Osteoblast (primary cell): ENCODE measurements around the gene PGLYRP1. TPM values are rescaled to one million over a fixed set of nuclear protein-coding genes. Genes with fewer than 3 reads are reported as not detected.

Experiments
- DNase-seq: peaks from one replicate; pipeline ENCODE4 v3.0.0; 2011; ENCODE audit warnings: low spot score, mixed read lengths; ENCODE audit not compliant: insufficient read length; ENCODE audit errors: missing footprints
- H2AFZ ChIP-seq: 2 replicates; pipeline ENCODE4 v1.6.0; 2011; ENCODE audit warnings: mild to moderate bottlenecking, low read length
- H3K27ac ChIP-seq: 2 replicates; pipeline ENCODE4 v1.5.1; 2011; ENCODE audit warnings: mild to moderate bottlenecking, low read depth, low read length, moderate library complexity
- H3K27me3 ChIP-seq: 2 replicates; pipeline ENCODE4 v1.6.0; 2012; ENCODE audit warnings: mild to moderate bottlenecking, control low read depth, inconsistent platforms, low read length, moderate library complexity; ENCODE audit not compliant: insufficient read depth
- H3K36me3 ChIP-seq: 2 replicates; pipeline ENCODE4 v1.5.1; 2011; ENCODE audit warnings: mild to moderate bottlenecking, low read length, control low read depth, moderate library complexity; ENCODE audit not compliant: insufficient read depth
- H3K4me1 ChIP-seq: 2 replicates; pipeline ENCODE4 v1.5.1; 2011; ENCODE audit warnings: mild to moderate bottlenecking, low read length, control low read depth, moderate library complexity; ENCODE audit not compliant: insufficient read depth
- H3K4me2 ChIP-seq: 2 replicates; pipeline ENCODE4 v1.6.0; 2011; ENCODE audit warnings: mild to moderate bottlenecking, low read length; ENCODE audit not compliant: insufficient read depth
- H3K4me3 ChIP-seq: fragments of 200-600 bp; sonication (generic); 3 replicates; pipeline ENCODE4 v1.5.1; 2012; ENCODE audit warnings: mild to moderate bottlenecking, low read length, inconsistent platforms; ENCODE audit not compliant: insufficient read depth
- H3K79me2 ChIP-seq: 2 replicates; pipeline ENCODE4 v1.6.0; 2012; ENCODE audit warnings: mild to moderate bottlenecking, low read length, control low read depth, inconsistent platforms; ENCODE audit not compliant: insufficient read depth
- H3K9me3 ChIP-seq: 2 replicates; pipeline ENCODE4 v1.5.1; 2011; ENCODE audit warnings: low read depth, low read length, control low read depth
- H4K20me1 ChIP-seq: 2 replicates; pipeline ENCODE4 v1.6.0; 2012; ENCODE audit warnings: mild to moderate bottlenecking, low read length, control low read depth; ENCODE audit not compliant: insufficient read depth
- CTCF ChIP-seq: IDR thresholded peaks from 2 replicates; pipeline ENCODE4 v1.5.1; 2011; ENCODE audit warnings: mild to moderate bottlenecking, low read depth, low read length, moderate library complexity; ENCODE audit errors: extremely low read depth
- total RNA-seq: library from RNA; depleted of rRNA; stranded (reverse); fragments of >200 nt; gene quantifications from 2 replicates; pipeline ENCODE4 v1.2.3, GENCODE V29; 2012

PGLYRP1 gene
- total RNA-seq, 1 donor = not detected

GRCh38 chr19:46020819-46021125, 2.1 kb downstream of the PGLYRP1 start:
- no peaks in the 10 kb centered on the region for H3K79me2 ChIP-seq
- no peak overlapping the region for H3K27ac ChIP-seq
- no peak overlapping the region for H2AFZ ChIP-seq
- H3K36me3 ChIP-seq = no peaks in the 10 kb centered on the region
- H3K4me2 ChIP-seq = no peak overlapping the region
- peaks cover 34% of the 10 kb centered on the region for H3K27me3 ChIP-seq
- no peak overlapping the region for H3K4me3 ChIP-seq
- peaks cover 6% of the 10 kb centered on the region for H3K4me1 ChIP-seq
- DNase-seq = no peak
- no peaks in the 10 kb centered on the region for H3K9me3 ChIP-seq
- no peak for TF ChIP-seq CTCF
- H4K20me1 ChIP-seq = peaks cover 20% of the 10 kb centered on the region

GRCh38 chr19:46019270-46019669, 3.6 kb downstream of the PGLYRP1 start:
- Histone ChIP-seq H3K27ac (no peak overlapping the region), H3K79me2 (no peaks in the 10 kb centered on the region), H3K4me1 (peaks cover 6% of the 10 kb centered on the region), H3K4me3 (no peak overlapping the region), H3K9me3 (no peaks in the 10 kb centered on the region), H3K27me3 (peaks cover 43% of the 10 kb centered on the region), H4K20me1 (peaks cover 28% of the 10 kb centered on the region), H3K36me3 (no peaks in the 10 kb centered on the region), H2AFZ (no peak overlapping the region), H3K4me2 (no peak overlapping the region)
- no peak for TF ChIP-seq CTCF
- no peak for DNase-seq

GRCh38 chr19:46018729-46019251, 4.1 kb downstream of the PGLYRP1 start:
- Histone ChIP-seq H3K27ac (no peak overlapping the region), H3K4me3 (no peak overlapping the region), H3K9me3 (no peaks in the 10 kb centered on the region), H3K4me1 (peaks cover 6% of the 10 kb centered on the region), H3K36me3 (no peaks in the 10 kb centered on the region), H2AFZ (no peak overlapping the region), H4K20me1 (peaks cover 28% of the 10 kb centered on the region), H3K4me2 (no peak overlapping the region), H3K79me2 (no peaks in the 10 kb centered on the region), H3K27me3 (peaks cover 39% of the 10 kb centered on the region)
- DNase-seq = no peak
- no peak for TF ChIP-seq CTCF

- Histone ChIP-seq H3K4me3 (no peak overlapping the region), H3K4me1 (peaks cover 6% of the 10 kb centered on the region), H3K27ac (no peak overlapping the region), H3K27me3 (peaks cover 33% of the 10 kb centered on the region), H3K4me2 (no peak overlapping the region), H2AFZ (no peak overlapping the region), H3K79me2 (no peaks in the 10 kb centered on the region), H3K9me3 (no peaks in the 10 kb centered on the region), H3K36me3 (no peaks in the 10 kb centered on the region), H4K20me1 (peaks cover 28% of the 10 kb centered on the region)
- no peak for TF ChIP-seq CTCF
- DNase-seq = no peak
Measured at GRCh38 chr19:46017874-46018675, 4.8 kb downstream of the PGLYRP1 start.
